ENCODE measurements around the gene TMEM63B.
"Not testable (repeated sequence)": the region's sequence is repeated elsewhere in the genome, so short reads cannot be mapped to it uniquely, and the experiment has no call there.

TMEM63B gene

DNA sequence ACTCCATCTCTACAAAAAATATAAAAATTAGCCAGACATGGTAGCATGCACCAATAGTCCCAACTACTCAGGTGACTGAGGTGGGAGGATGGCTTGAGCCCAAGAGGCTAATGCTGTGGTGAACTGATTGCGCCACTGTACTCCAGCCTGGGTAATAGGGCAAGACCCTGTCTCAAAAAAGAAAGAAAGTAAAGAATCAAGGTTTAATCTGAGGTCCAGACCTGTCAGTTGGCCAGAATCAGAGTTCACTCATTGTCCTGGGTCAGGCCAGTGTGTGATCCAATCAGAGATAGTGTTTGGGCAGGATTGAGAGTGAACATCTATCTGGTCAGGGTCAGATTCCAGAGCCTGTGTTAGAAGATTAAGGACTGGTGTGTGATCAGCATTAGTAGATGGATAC is 15.5 kb downstream of the TMEM63B start:
- no peak for DNase-seq (ENCODE audit: low read depth in 1 of 2, low spot score in 1 of 2)

- no peak for DNase-seq (ENCODE audit: low read depth in 1 of 2, low spot score in 1 of 2)
Measured at GRCh38 chr6:44143731-44144130, 16.4 kb downstream of the TMEM63B start.

- DNase-seq (ENCODE audit: low read depth in 1 of 2, low spot score in 1 of 2): not testable (repeated sequence)
Measured at GRCh38 chr6:44144536-44144935, 17.2 kb downstream of the TMEM63B start.

GRCh38 chr6:44145839-44146238 is 18.5 kb downstream of the TMEM63B start:
- DNase-seq (ENCODE audit: low read depth in 1 of 2, low spot score in 1 of 2): no peak

DNA sequence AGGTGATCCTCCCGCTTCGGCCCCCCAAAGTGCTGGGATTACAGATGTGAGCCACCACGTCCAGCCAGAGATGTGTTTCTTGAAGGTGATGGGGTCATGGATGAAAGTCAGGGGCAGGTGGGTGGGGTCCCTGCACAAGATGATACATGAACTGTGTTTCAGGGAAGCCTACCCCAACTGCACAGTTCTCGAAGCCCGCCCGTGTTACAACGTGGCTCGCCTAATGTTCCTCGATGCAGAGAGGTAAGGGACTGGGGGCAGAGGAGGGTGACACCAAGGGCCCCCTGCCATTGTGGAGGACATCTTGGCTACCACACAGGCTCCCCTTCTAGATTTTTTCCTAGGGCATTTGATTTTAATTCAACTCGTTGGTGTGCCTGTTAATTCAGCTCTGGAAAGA is 19.3 kb downstream of the TMEM63B start:
- no peak for DNase-seq (ENCODE audit: low read depth in 1 of 2, low spot score in 1 of 2)

DNA sequence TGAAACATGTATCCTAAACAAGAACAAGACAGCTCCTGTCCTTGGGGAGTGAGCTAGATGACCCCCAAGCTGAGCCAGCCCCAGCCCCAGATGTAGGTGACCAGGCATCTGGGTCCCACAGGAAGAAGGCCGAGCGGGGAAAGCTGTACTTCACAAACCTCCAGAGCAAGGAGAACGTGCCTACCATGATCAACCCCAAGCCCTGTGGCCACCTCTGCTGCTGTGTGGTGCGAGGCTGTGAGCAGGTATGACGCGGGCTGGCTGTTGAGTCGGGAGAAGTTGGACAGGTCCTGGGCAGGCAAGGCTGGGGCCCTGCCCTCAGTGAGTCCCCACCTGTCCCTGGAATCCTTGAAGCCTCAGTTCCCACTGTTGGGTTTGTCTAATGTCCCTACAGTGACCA is 19.9 kb downstream of the TMEM63B start:
- no peak for DNase-seq (ENCODE audit: low read depth in 1 of 2, low spot score in 1 of 2)

DNA sequence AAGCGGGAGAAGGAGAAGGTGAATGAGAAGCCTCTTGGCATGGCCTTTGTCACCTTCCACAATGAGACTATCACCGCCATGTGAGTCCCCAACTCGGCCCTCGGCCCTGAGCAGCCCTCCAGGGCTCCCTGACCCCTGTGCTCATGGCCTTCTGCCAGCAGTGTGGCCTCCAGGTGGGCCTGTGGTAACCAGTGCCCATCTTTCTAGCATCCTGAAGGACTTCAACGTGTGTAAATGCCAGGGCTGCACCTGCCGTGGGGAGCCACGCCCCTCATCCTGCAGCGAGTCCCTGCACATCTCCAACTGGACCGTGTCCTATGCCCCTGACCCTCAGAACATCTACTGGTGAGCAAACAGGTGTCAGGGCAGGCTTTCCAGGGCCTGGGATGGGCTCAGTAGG is 21.0 kb downstream of the TMEM63B start:
- no peak for DNase-seq (ENCODE audit: low read depth in 1 of 2, low spot score in 1 of 2)

GRCh38 chr6:44149369-44150012 is 22.1 kb downstream of the TMEM63B start:
- DNase-seq (ENCODE audit: low read depth in 1 of 2, low spot score in 1 of 2): no peak

- DNase-seq (ENCODE audit: low read depth in 1 of 2, low spot score in 1 of 2): no peak
Measured at GRCh38 chr6:44150317-44150917, 23.1 kb downstream of the TMEM63B start.

DNA sequence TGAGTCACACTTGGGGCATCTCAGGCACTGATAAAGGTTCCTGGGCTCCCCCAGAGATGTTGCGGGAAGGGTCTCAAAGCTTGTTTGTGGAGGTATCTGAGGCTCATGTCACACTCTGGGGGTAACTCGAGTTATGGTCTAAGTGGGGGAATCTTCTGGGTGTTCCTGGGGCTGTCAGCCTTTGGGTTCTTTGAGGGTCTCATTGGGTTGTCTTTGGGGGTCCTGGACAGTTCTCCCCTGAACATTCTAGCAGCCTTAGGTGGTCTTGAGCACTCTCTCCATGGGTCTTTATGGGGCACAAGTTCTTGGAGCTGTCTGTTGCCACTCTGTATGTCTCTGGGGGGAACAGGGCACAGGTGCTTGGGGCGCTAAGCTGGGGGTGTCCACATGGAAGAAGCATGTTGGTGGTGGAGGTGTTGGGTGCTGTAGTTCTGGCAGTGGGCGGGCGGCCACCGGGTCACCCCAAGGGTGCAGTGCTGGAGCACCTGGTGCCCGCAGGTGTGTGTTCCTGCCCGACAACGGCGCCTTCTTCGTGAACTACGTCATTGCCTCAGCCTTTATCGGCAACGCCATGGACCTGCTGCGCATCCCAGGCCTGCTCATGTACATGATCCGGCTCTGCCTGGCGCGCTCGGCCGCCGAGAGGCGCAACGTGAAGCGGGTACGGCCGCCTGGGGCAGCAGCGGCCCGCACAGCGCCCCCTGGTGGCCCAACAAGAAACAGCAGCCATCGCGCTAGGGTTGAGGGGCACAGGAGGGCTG is 24.2 kb downstream of the TMEM63B start:
- peak; percentile 63 to 74 for DNase-seq (ENCODE audit: low read depth in 1 of 2, low spot score in 1 of 2)

DNA sequence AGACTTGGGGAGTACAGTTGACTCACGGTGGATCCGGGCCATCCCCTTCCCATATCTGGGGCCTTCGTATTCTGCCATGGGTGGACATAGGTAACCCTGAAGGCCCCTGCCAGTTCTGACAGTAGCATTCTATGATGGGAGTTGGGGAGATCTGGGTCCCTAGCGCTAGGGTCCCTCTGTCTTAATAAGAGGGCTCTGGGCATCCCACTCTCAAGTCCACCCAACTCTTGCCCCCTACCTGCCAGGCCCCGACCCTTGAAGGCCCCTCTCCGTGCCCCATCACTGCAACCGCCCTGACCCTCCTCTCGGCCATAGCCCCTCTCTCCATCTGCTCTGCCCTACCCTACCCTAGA is 24.7 kb downstream of the TMEM63B start:
- DNase-seq (ENCODE audit: low read depth in 1 of 2, low spot score in 1 of 2): no peak

- no peak for DNase-seq (ENCODE audit: low read depth in 1 of 2, low spot score in 1 of 2)
Measured at GRCh38 chr6:44152533-44152932, 25.2 kb downstream of the TMEM63B start.

DNA sequence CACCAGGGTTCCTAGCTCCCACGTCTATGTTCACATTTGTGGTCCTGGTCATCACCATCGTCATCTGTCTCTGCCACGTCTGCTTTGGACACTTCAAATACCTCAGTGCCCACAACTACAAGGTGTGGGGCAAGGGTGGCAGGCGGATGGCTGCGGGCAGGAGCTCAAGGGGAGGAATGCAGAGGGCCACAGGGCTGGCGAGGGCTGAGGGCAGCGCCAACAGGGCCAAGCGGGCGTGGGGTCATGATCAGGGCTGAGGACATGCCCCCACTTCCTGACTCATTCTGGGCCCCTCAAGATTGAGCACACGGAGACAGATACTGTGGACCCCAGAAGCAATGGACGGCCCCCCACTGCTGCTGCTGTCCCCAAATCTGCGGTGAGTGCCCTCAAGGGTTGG is 26.7 kb downstream of the TMEM63B start:
- no peak for DNase-seq (ENCODE audit: low read depth in 1 of 2, low spot score in 1 of 2)

GRCh38 chr6:44156494-44157151 is 29.3 kb downstream of the TMEM63B start:
- DNase-seq (ENCODE audit: low read depth in 1 of 2, low spot score in 1 of 2): no peak

- DNase-seq (ENCODE audit: low read depth in 1 of 2, low spot score in 1 of 2): no peak
Measured at GRCh38 chr6:44157152-44157521, 29.8 kb downstream of the TMEM63B start.

GRCh38 chr6:44158770-44159228 is 31.4 kb downstream of the TMEM63B start, which contains the start of gene CAPN11:
TSS of gene CAPN11 (plus strand) at chr6:44158820. CDS start at chr6:44158849, 29 bp downstream.
- DNase-seq (ENCODE audit: low read depth in 1 of 2, low spot score in 1 of 2): no peak

DNA sequence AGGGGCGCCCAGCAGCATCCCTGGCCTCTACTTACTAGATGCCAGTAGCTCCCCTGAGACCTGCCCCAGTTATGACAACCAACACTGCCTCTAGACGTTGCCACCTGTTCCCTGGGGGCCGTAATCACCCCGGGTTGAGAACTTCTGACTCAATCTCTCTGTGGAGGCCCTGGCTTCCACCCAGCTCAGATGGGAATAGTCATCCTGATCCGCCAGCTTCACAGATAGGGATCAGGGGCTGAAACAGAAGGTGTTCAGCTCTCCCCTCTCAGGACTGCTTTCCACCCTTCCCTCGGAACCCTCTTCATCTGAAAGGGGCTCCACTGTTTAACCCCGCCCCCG is 34.6 kb downstream of the TMEM63B start:
- DNase-seq (ENCODE audit: low read depth in 1 of 2, low spot score in 1 of 2): no peak

- no peak for DNase-seq (ENCODE audit: low read depth in 1 of 2, low spot score in 1 of 2)
Measured at GRCh38 chr6:44162876-44163625, 35.7 kb downstream of the TMEM63B start.

DNA sequence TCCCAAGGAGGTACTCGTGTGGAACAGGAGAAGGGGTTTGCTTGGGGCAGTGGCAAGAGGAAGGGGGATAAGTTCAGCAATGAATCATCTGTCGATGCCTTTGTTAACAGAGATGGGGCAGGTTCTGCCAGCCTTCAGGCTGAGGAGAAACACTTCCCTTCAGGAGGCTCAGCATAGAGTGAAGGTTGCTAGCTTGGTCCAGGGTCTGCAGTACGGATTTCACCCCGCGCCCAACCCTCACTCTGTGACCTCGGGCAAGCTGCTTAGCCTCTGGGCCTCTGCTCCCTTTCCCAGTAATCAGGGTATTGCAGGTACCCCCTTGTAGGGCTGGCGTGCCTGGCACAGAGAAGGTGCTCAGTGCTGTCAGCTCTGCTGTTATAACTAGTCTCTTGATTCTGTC is 38.8 kb downstream of the TMEM63B start:
- DNase-seq (ENCODE audit: low read depth in 1 of 2, low spot score in 1 of 2): no peak

DNA sequence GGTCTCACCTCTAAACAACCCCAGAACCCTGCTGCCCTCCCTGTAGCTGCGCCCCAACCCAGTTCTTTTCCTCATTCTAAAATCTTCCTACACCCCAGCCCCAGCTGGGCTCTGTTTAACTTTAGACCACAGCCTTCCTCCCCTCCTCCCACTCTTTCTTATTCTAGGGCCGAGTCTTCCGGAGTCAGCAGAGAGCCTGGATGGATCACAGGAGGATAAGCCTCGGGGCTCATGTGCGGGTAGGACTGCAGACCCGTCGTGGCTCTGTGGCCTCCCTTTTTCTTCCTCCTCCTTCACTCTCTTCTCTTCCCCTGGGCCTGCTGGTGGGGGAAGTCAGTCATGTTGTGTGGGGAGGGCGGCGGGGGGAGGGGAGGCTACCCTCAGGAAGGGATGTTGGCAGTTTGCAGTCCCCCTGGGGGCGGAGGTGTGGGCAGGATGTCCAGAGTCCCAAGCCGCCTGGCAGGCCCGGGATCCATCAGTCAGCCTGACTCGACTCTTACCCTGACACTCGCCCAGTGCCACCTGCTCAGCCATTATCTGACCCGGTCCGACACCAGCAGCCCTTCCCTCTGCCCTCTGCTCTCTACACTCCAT is 39.3 kb downstream of the TMEM63B start:
- no peak for DNase-seq (ENCODE audit: low read depth in 1 of 2, low spot score in 1 of 2)

- DNase-seq (ENCODE audit: low read depth in 1 of 2, low spot score in 1 of 2): no peak
Measured at GRCh38 chr6:44167567-44167966, 40.2 kb downstream of the TMEM63B start.
